AG10803 (cell line): ENCODE results near the gene SMARCAL1.

Experiments used
- DNase-seq: peaks from one replicate; pipeline ENCODE4 v3.0.0; 2010; ENCODE audit warnings: low read depth
- H3K4me3 ChIP-seq: 2 replicates; pipeline ENCODE4 v1.5.1; 2011; ENCODE audit warnings: mild to moderate bottlenecking, low read length, control low read depth
- CTCF ChIP-seq: conservative IDR thresholded peaks from 2 replicates; pipeline ENCODE4 v1.5.1; 2011; ENCODE audit warnings: mild to moderate bottlenecking, low read length, control low read depth, inconsistent platforms

The SMARCAL1 gene

DNA sequence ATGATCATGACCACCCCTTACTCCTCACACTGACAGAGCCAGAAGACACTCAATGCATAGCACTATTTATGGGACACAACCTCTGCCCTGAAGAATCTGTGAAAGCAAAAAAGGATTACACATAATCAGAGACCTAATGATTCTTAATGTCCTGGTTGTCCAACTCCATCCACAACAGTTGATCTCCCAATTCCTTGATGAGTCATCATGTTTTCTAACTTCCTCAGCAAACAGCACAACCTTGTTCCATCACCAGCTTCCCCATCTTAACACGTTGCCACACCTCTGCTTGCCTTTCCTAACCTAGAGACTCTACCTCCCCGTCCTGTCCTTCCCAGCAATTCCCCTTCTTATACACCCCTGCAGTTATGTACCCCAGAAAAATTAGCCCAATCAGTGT, 26.8 kb upstream of the SMARCAL1 start:
- H3K4me3 ChIP-seq, result no peak overlapping the region
- TF ChIP-seq CTCF, result no peak
- no peak for DNase-seq

DNA sequence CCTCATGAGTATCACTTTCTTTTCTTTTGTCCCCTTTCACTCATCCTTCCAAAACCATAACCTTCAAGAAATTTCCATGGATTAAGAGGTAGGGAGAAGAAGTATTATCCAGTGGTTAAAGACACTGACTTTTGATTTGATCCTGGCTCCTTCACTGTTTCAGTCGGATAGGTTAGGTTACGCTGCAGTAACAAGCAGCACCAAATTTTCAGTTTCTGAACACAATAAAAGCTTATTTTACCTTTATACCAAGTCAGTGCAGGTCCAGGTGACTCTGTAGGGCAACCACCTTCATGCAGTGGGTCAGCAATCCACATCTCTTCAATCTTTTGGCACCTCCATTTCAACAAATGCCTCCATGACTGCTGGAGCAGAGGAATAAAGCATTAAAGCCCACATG, 25.0 kb upstream of the SMARCAL1 start:
- H3K4me3 ChIP-seq, result no peak overlapping the region
- DNase-seq, result no peak
- no peak for TF ChIP-seq CTCF

DNA sequence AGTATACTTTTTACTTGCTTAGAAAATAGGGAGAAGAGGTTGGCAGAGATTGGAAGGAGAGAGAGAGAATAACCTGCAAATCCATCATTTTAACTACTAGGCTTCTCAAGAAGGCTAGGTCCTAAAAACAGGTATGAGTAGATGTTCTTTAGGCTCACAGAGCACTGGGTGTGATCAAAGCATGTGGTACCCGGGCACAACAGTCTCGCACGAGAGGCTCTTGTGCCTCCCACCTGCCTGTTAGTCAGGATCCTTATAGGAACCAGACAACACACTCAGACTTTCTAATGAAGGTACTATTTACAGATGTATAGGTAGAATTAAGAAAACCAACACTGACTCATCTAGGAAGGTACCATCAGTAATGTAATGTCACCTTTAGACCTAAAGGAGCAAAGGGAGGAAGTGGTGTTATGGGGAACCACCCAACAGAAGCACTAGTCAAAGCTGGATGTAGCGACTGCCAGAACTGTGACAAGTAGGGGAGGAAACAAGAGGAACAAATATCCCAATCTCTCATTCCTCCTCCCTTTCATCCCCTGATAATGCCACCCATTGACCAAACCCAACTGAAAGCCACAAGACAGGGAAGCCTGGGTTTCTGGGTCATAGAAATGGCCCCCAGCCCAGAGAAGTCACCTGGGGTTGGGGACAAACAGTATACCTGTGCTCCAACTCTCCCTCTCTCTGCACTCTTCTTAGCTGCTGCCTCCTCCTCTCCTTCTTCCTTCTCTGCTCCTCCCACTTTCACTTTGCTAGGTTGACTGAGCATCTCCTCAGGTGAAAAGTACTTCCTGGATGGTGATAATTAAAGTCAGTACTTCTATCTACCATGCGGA, 24.0 kb upstream of the SMARCAL1 start:
- no peak for TF ChIP-seq CTCF
- H3K4me3 ChIP-seq, result no peak overlapping the region
- DNase-seq, result no peak

- no peak for TF ChIP-seq CTCF
- DNase-seq, result peak; percentile 82
- no peak overlapping the region for H3K4me3 ChIP-seq
These were observed 22.7 kb upstream of the SMARCAL1 start for GRCh38 chr2:216389570-216389969.

- no peak for DNase-seq
- no peak overlapping the region for H3K4me3 ChIP-seq
- TF ChIP-seq CTCF, result no peak
These were observed 20.9 kb upstream of the SMARCAL1 start for GRCh38 chr2:216391401-216391800.

DNA sequence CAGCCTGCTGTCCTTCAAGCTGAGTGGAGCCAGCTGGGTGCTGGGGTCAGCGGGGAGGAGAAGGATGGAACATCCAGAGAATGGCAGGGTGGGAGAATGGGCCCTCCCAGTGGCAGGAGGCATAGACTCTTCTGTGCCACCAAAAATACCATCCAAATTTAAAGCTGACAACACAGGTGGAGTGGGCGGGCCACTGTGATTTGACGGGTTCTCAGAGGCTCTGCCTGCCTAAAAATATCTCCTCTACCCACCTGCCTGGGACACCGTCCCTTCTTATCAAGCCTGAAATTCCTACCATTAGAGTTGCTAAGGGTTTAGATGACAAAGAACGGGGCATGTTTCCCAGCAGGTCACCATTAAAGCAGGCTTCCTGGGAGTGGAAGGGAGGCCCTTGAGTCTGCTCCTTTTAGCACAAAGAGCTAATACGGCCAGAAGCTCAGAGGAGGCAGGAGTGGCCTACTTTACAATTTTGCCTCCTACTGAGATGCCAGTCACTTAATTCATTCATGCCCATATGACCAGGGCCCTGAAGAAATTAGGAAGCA, 20.2 kb upstream of the SMARCAL1 start:
- TF ChIP-seq CTCF, result no peak
- DNase-seq, result no peak
- no peak overlapping the region for H3K4me3 ChIP-seq
